ENCODE results near the gene SNAPC4.

Gene SNAPC4

DNA sequence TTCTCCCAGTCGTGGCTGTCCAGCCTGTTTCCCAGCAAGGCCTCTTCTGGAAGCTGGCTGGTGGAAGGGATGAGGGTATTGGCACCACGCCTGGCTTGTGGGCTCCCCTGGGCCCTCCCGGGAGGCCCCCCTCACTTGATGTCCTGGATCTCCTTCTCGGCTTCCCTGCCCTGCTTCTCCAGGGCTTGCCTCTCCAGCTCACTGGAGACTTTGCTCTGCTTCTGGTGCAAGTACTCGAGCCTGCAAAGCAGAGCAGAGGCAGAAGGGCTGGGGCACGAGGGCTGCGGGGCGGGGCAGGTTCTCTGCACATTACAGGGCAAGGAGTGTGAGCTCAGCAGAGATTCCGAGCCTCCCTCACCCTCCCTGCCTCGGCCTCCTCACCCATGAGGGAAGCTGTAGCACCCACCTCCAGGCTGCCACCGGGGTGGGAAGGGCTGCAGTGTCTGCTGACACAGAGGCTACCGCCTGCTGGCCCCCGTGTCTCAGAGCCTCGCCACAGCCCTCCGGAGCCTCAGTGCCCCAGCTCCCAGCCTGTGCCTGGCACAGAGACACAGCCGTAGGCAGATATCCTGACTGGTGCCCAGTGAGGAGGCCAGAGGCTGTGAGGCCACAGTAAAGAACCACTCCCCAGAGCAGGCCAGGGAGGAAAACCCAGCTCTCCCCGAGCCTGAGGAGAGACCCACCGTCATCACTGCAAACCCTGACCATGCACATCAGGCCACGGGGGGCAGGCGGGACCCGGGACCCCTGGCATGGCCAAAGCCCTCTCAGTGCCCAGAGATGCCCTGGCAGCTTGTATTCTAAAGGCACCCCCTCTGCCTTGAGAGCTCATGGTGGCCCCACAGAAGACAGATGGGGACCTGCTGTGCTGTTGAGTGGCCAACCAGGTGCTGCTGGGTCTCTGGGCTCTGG, 7.2 kb downstream of the SNAPC4 start:
- no peak for DNase-seq

DNA sequence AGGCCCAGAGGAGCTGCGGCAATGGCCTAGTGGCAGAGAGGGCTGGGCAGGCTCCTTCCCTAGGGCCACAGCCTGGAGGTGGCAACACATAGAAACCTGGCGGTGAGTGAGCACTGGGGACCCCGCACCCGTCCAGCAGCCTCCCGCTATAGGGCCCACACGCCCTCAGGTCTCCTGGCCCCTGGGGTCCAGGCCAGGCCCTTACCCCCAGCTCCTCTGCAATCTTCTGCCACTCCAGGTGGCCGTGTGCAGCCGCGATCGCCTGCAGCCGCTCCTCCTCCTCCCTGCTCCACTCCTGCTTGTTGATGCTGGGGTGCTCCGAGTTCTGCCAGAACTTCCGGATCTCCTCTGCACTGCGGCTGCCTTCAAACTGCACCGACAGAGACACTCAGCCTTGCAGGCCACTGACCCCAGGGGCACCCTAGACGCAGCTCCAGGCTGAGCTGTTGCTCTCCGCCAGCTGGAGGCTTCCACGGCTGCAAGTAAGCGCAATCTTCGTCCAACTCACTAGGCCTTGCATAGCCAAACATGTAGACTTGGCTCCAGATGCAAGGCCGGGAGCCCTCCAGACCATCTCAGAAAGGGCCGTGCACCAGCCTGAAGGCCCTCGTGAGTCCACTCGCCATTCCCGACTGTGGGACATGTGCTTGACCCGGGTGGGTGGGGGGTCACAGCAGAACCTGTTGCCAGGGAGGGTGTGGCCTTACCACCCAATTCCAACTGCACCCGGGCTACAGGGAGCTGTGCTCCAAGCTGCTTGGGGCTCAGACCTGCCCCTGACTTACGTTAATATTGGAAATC, 8.0 kb downstream of the SNAPC4 start:
- no peak for DNase-seq

DNA sequence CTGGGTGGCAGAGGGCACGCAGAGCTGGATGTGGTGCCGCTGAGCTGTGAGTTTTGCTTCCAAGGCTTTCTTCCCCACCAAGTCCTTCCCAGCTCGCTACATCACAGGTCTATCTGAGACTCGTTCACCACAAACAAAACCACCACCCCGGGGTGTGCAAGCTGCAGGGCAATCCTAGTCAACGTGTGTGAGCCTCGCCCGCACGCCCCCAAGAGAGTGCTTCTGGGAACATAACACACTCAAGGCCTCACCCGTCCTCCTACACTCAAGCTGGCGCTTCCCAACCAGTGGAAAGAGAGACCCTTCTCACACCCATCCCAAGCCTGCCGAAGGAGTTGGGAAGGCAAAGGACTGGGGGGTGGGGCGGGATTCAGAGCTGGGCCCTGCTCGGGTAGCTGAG, 10.6 kb downstream of the SNAPC4 start:
- peak in 2 of 51 donors; percentile 16 to 35 for DNase-seq

DNA sequence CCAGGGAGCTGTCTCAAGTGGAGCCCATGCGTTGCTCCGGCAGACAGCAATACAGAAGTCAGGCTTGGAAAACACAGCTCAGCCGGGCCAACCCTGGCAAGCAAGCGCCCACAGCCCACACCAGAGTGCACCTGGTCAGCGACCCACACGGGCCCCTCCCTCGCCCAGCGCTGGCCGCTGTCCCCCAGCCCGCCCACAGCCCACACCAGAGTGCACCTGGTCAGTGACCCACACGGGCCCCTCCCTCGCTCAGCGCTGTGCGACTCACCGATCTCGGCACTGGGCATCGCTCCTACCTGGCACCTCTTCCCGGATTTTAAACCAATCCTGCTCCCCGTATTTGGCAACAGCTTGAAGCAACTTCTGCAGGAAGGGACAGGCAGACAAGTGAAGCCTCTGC, 12.8 kb downstream of the SNAPC4 start:
- no peak for DNase-seq

DNA sequence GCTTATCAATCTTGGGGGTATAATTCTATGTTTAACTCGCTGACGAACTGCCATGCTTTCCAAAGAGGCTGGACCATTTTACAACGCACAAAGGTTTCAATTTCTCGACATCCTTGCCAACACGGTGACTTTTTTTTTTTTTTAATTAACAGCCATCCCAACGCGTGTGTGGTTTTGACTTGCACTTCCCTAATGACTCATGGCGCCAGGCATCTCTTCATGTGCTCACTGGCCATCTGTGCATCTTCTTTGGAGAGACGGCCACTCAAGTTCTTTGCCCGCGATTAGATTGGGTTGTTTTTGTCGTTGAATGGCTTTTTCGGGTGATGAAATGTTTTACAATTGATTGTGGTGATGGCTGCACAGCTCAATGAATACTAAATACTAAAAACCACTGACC, 14.0 kb downstream of the SNAPC4 start:
- no peak for DNase-seq

DNA sequence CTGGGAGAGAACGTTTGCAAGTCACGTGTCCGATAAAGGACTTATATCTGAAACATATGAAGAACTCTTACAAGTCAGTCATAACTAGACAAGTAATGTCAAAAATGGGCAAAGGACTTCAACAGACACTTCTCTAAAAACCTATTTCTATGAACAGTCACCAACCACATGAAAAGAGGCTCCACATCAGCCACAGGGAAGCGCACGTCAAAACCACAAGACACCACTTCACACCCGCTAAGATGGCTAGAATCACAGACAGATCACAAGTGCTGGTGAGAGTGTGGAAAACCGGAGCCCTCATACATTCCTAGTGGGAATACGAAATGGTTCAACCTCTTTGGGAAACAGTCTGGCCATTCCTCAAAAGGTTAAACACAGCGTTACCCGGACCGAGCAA, 15.0 kb downstream of the SNAPC4 start:
- no peak for DNase-seq

DNA sequence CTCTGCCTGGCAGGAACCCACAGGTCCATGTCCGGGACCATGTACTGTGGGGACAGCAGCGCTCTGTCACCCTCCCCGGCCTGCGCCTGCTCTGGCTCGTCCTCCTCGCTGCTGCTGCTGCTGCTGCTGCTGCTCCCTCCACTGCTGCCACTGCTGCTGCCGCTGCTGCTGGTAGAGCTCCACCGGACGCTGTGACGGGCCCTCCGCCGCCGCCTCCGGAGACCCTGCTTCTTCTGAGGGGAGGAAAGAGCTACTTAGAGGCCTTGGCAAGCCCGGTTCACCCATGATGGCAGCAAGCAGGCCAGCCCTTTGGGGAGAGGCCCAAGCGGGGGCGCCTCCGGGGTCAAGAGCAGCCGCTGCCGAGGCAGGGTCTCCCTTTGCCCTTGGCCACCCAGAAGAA, 16.5 kb downstream of the SNAPC4 start:
- no peak for DNase-seq

DNA sequence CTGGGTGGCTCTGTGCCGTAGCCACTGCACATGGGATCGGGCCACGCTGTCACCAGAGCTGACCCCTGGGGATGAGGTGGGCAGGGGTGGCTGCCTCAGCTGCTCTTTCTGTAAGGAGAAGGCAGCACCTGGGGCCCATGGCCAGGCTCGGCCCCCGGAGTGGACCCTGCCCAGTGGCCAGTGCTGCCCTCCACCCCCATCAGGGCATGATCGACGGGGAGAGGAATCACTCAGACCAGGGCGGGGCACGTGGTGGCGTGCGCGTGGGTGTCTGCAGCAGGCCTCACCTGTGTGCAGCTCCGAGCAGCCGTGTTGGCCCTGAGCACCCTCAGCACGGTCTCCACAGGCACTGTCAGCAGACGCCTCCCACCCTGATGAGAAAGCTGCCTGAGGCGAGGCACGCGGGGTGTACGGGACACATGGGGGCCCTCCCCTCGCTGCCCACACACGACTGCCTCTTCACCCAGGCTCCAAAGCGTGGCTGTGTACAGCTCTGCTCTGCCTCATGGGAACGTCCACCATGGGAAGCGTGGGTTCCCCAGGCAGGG, 17.9 kb downstream of the SNAPC4 start:
- DNase-seq, result no peak

DNA sequence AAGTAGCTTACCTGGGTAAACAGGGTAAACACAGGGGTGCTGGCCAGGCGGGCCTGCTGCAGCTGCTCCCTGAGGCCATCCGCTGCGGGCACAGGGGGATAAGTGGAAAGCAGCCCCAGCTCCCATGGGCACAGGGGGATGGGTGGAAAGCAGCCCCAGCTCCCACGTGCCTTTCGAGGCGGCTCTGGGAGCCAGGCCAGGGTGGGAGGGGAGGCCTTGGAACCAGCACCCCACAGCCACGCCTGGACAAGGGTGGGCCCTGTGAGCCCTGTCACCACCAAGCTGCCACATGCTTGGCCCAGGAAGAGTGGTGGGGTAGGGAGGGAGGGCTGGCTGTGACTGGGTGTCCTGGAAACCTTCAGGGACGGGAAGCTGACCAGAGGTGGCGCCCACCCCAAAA, 18.7 kb downstream of the SNAPC4 start:
- DNase-seq, result peak in 11 of 51 donors; percentile 14 to 52 (median 22)

DNA sequence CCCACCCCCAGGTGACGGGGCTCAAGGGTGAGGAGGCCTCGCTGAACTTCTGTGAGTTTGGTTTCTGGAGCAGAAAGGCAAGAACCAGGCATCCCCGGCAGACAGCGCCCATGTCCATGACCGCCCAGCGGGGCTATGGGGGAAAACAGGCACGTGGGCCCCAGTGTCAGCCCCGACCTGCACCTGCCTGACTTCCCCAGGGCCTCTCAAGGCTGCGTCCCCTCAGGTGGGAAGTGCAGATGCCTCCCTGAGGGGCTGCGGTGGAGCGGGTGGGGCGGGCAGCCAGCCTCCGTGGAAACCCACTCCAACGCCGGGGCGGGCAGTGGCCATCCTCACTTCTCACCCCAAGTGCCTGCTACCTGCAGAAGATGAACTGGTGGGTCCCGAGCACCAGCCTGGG, 19.6 kb downstream of the SNAPC4 start:
- DNase-seq, result no peak

DNA sequence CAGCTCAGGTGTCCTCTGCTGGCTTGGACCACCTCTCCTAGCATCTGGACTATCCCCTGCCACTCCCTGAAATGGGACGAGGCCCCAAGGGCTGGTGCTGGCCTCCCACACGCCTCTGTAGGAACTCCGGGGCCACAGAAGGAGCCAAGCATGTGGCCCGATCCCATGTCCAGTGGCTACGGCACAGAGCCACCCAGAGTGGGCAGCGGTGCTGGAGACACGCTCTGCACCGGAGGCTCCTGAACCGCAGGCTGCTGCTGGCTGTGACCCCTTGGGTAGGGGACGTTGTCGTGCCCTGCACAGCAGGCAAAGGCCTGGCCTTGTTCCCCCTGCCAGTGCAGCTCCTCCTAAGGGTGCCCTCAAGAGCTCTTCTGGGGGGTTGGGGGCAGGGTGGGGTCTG, 20.1 kb downstream of the SNAPC4 start:
- no peak for DNase-seq

DNA sequence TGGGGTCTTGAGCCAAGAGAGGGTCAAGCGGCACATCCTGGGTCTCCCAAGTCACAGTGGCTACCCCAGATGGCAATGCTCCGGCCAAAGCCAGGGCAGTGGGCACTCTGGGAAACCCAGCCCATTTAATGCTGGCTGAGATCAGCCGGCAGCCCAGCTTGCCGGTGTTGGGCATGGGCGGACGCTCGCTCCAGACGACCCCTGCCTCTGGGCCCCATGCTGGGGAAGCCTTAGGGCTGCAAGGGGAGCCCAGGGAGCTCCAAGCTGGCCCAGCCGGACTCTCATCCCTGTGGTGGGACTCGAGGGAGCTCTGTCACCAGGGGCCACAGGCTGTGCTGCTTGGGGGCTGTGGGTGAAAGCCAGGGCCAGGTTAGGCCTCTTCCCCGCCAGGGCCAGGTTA, 20.6 kb downstream of the SNAPC4 start:
- DNase-seq, result no peak

DNA sequence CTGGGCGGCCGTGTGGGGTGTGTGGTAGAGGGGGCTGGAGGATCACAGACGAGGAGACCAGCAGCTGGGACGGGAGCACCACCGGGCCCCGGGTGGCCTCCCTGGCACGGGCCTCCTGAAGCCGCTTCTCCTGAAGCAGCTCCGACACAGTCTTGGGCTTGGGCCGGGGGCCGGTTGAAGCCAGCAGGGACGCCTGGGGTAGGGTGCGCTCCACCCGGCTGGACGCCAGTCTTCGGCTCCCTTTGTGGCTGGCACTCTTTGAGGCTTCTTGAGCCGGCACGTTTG, 21.0 kb downstream of the SNAPC4 start:
- no peak for DNase-seq

DNA sequence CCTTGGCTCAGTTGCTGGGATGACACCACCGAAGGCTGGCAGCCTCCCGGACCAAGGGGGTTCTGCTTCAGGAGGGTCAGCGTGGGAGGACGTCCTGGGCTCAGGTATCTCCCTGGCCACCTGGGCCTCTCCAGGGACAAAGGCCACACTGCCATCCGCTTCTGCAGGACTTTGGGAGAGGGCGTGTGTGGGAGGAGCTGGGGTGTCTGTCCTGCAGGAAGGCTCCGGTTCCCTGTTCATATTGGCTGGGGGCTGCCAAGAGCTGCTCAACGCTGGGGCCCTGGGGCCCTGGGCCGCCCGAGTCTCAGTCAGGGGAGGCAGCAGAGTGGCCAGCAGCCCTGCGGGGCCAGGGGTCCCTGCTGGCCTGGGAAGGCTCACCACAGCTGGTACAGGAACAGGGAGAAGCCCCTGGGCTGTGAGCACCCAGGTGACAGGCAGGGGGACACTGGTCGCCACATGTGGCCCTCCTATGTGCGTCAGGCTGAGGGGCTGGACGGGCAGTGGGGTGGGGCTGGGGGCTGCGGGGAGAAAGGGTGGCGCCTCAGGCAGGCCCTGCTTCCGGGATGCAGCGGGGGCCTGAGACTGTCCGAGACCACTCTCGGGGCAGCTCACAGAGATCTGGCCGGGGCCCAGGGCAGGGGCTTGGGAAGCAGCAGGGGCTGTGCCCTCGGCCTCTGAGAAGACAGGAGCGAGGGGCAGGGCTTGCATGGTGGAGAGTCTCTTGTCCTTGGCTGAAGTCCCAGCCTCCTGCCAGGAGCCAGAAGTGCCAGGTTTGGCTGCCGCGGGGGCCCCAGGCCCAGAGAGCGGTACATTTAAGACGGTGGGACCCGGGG, 21.6 kb downstream of the SNAPC4 start:
- DNase-seq, result no peak

DNA sequence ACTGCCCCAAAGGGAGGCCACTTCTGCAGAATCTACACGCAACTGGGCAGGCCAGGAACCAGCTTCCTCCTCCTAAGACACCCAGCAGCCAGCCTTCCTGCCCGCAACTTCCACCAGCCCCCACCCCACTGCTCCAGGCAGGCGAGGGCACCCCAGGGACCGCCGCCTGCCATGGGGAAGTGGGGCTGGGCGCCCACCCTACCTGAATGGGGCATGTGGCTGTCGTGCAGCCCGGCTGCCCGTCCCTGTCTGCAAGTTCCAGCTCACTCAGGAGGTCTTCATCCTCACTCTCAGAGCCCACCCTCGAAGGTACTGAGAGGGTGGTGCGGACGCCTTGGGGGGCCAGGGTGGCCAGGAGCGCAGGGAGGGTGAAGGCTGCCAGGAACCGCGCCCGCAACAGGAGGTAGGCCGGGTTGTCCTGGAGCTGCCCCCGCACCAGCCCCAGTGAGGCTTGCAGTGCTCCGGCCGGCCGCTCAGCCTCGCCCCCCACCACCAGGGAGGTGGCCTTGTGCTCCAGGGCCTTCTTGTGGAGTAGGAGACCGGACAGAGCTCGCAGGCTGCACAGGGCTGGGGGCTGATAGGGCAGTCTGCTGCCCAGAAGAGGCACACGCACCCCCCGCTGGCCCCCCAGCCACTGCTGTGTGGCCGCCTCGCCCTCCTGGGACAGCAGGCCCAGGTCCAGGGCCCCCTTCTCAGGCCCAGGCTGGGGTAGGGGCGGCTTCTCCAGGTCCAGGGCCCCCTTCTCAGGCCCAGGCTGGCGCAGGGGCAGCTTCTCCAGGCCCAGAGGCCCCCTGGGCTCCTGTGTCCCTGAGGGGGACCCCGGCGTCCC, 22.4 kb downstream of the SNAPC4 start:
- DNase-seq, result peak in 4 of 51 donors; percentile 8 to 16 (median 11)

DNA sequence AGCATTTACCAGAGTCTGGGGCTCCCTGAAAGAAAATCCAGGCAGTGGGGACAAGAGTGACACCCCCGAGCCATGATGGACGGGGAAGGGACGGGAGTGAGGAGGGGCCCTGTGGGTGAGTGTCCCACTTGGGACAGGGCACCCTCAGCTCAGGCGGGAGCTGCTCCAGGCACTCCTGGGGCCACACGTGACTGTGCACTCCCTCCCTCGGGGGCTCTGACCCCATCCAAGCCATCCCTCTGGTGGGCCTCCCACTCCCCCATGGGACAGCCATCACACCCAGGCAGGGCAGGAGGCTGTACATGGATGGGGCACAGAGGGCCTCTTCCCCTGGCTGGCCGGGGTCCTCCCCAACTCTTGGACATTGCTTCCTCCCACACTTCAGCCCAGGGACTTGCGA, 23.5 kb downstream of the SNAPC4 start:
- no peak for DNase-seq

DNA sequence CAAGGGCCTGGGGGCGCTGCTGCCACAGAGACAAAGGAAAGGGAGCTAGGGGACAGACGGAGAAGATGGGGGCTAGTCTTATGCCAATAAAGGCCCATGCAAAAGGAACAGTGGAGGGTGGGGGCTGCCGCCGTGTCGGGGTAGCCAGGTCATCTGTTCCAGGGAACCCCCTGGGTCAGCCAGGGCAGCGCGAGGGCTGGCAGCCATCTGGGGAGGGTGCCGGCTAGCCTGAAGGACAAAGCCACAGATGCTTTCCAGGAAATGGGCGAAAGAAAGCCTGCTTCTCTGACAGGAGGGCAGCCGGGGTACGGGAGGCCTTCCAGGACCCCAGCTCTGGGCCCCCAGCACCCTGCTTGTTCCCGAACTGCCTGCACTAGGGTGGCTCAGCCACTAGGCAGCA, 24.9 kb downstream of the SNAPC4 start:
- DNase-seq, result no peak

DNA sequence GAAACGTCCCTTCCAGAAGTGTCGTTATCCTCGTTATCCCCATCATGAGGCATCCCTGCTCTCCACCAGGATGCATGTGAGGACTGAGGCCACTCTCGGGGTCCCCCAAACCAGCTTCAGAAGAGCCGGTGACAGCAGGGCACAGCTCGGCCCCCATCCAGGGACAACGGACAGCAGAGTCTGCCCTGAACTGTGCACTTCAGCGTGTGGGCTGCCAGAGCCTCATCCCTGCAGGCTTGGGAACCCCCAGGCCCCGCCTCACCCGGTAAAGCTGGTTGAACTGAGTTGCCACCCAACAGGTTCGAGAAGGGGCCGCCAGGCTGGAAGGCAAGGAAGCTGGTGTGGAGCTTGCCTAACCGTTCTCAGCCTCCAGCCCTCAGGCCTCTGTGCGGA, 25.8 kb downstream of the SNAPC4 start:
- no peak for DNase-seq

DNA sequence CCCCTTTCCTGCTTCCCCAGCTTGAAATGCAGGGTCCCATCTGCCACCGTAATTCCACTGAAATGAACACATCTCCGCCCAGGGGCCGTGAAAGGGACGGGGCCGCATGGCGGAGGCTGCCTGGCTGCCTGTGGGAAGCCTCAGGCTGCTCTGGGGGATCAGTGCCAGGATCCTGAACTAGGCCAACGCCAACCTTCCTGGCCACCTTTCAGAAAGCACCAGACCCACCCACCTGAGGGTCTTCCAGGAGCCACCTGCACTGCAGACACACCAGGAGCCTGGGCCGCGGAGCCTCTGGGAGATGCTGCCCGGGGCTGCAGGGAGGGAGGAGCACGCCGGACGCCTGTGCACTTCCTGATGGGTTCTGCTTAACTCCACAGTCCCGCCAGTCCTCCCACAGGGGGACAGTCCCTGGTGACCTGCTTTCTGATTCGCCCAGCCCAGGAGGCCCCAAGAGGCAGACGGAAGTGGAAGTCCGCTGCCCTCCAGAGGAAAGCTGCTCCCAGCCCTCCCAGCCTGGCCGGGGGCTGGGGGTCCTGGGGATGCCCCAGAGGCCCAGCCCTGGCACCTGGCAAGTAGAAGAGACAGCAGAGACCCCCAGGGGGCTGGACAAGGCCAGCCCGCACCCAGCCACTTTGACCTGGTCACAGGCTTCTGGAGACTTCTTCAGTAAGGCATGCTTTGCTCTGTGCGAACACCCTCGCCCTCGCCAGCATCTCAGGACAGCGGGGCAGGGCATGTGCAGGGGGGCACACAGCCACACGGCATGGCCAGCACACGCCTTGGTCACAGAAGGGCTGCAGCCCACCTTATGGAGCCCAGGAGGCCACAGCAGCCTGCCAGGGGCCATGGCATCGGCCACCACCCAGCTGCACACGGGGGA, 26.4 kb downstream of the SNAPC4 start, which contains the start of gene CARD9:
CARD9 (minus strand) TSS at position 370 of the 883 bp plus-strand sequence. CDS start 1,591 bp downstream, outside the sequence.
- DNase-seq, result peak in 22 of 51 donors; percentile 13 to 52 (median 31)

Data from hypothalamus (tissue), 51 donors.